OCI-LY7 (cell line): ENCODE data around the gene ACSL4. TPM values are rescaled to one million over a fixed set of nuclear protein-coding genes. Genes with fewer than 3 reads are reported as not detected.

Experiments
- BruUV-seq: library from RNA; stranded (reverse); fragments of 400-500 nt; replicated peaks from 2 replicates; lab custom pipeline; 2021; lab: Mats Ljungman, UMichigan
- CTCF ChIA-PET: fragments of 300-600 bp; sonication (Branson Sonifier 250); formaldehyde crosslinking; loops from one replicate; lab custom pipeline; 2022; ENCODE audit warnings: antibody characterized with exemption; ENCODE audit not compliant: unreplicated experiment; lab: Charles Lee
- POLR2A ChIA-PET: fragments of 300-600 bp; sonication (Branson Sonifier 250); formaldehyde crosslinking; loops from one replicate; lab custom pipeline; 2022; ENCODE audit warnings: antibody characterized with exemption; lab: Charles Lee
- DNase-seq: peaks from one replicate; pipeline ENCODE4 v3.0.0-alpha.2; 2015; ENCODE audit warnings: low spot score
- H2AFZ ChIP-seq: fragments of 200-600 bp; sonication (generic), shearing (Covaris generic); 2 replicates; pipeline ENCODE4 v1.6.1; 2014; ENCODE audit warnings: mild to moderate bottlenecking, antibody characterized with exemption, low read length, moderate library complexity
- H3K27ac ChIP-seq: fragments of 200-600 bp; sonication (generic); 2 replicates; pipeline ENCODE4 v1.5.1; 2014; ENCODE audit warnings: mixed run types, low read depth, mild to moderate bottlenecking, moderate library complexity, low read length, inconsistent platforms; ENCODE audit not compliant: poor library complexity, severe bottlenecking
- H3K36me3 ChIP-seq: fragments of 200-600 bp; sonication (generic); 2 replicates; pipeline ENCODE4 v1.6.1; 2014; ENCODE audit warnings: mild to moderate bottlenecking, antibody characterized with exemption, low read length, moderate library complexity, mixed read lengths; ENCODE audit not compliant: insufficient read depth
- H3K4me1 ChIP-seq: fragments of 200-600 bp; sonication (generic); 2 replicates; pipeline ENCODE4 v1.5.1; 2014; ENCODE audit warnings: mild to moderate bottlenecking, low read length; ENCODE audit not compliant: insufficient read depth, poor library complexity, severe bottlenecking
- H3K4me2 ChIP-seq: fragments of 200-600 bp; sonication (generic); 2 replicates; pipeline ENCODE4 v1.6.1; 2014; ENCODE audit warnings: mild to moderate bottlenecking, low read length
- H3K4me3 ChIP-seq: fragments of 200-600 bp; sonication (generic); 2 replicates; pipeline ENCODE4 v1.5.1; 2014; ENCODE audit warnings: mild to moderate bottlenecking, low read depth, low read length; ENCODE audit not compliant: poor library complexity, severe bottlenecking
- H3K79me2 ChIP-seq: fragments of 200-600 bp; sonication (generic); 2 replicates; pipeline ENCODE4 v1.6.1; 2016; ENCODE audit warnings: low read depth, mild to moderate bottlenecking, low read length, moderate library complexity, mixed read lengths; ENCODE audit not compliant: insufficient read depth
- H3K9me2 ChIP-seq: fragments of 200-600 bp; sonication (generic); 2 replicates; pipeline ENCODE4 v1.6.1; 2016; ENCODE audit warnings: mild to moderate bottlenecking, low read length, mixed read lengths; ENCODE audit not compliant: insufficient read depth
- H3K9me3 ChIP-seq: fragments of 200-600 bp; sonication (generic); 2 replicates; pipeline ENCODE4 v1.6.1; 2014; ENCODE audit warnings: mild to moderate bottlenecking, mixed run types, low read length, mixed read lengths
- H4K20me1 ChIP-seq: fragments of 200-600 bp; sonication (generic); 2 replicates; pipeline ENCODE4 v1.6.1; 2014; ENCODE audit warnings: mild to moderate bottlenecking, antibody characterized with exemption, low read length, moderate library complexity, mixed read lengths; ENCODE audit not compliant: insufficient read depth
- EZH2phosphoT487 ChIP-seq: fragments of 200-600 bp; sonication (generic); IDR thresholded peaks from 2 replicates; pipeline ENCODE4 v1.6.1; 2018; ENCODE audit warnings: low read depth, borderline replicate concordance, mild to moderate bottlenecking, mixed run types, antibody characterized with exemption, low read length, moderate library complexity, mixed read lengths
- intact Hi-C: fragments of 100-400 bp; cut with micrococcal nuclease; formaldehyde crosslinking; loops from one replicate; pipeline ENCODE4 v1.10.0; 2022; ENCODE audit not compliant: unreplicated experiment
- total RNA-seq, 2 experiments: library from RNA; depleted of rRNA in 1 of 2; stranded (reverse); fragments of >200 nt in 1 of 2; shearing (Covaris generic) in 1 of 2; gene quantifications; 2 replicates each; pipeline ENCODE4 v1.2.3, GENCODE V29; 2014 to 2022
- TF ChIP-seq, protein P1 (sequence below): fragments of 200-600 bp; sonication (generic); conservative IDR thresholded peaks from 2 replicates; pipeline ENCODE4 v1.5.1; 2014; ENCODE audit warnings: mild to moderate bottlenecking, antibody characterized with exemption, low read length, moderate library complexity, mixed read lengths

The ACSL4 gene
- total RNA-seq, 2 experiments from 2014 or later, result 18.4 to 35.4 TPM

GRCh38 chrX:109619771-109620170, 113.3 kb downstream of the ACSL4 start:
- CTCF ChIA-PET, result no interaction called here
- BruUV-seq, result no TSS peak
- H3K4me1 ChIP-seq, result no peaks in the 10 kb centered on the region
- intact Hi-C loops, result no loop called here
- POLR2A ChIA-PET, result no interaction called here
- H4K20me1 ChIP-seq, result no peaks in the 10 kb centered on the region
- H3K36me3 ChIP-seq, result no peaks in the 10 kb centered on the region
- no peak overlapping the region for H3K4me2 ChIP-seq
- TF ChIP-seq EZH2phosphoT487, result no peak
- TF ChIP-seq, protein P1, sequence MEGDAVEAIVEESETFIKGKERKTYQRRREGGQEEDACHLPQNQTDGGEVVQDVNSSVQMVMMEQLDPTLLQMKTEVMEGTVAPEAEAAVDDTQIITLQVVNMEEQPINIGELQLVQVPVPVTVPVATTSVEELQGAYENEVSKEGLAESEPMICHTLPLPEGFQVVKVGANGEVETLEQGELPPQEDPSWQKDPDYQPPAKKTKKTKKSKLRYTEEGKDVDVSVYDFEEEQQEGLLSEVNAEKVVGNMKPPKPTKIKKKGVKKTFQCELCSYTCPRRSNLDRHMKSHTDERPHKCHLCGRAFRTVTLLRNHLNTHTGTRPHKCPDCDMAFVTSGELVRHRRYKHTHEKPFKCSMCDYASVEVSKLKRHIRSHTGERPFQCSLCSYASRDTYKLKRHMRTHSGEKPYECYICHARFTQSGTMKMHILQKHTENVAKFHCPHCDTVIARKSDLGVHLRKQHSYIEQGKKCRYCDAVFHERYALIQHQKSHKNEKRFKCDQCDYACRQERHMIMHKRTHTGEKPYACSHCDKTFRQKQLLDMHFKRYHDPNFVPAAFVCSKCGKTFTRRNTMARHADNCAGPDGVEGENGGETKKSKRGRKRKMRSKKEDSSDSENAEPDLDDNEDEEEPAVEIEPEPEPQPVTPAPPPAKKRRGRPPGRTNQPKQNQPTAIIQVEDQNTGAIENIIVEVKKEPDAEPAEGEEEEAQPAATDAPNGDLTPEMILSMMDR, result no peak
- H2AFZ ChIP-seq, result no peak overlapping the region
- no peaks in the 10 kb centered on the region for H3K79me2 ChIP-seq
- DNase-seq, result no peak
- no peak overlapping the region for H3K4me3 ChIP-seq
- no peaks in the 10 kb centered on the region for H3K9me2 ChIP-seq
- H3K27ac ChIP-seq, result no peak overlapping the region
- H3K9me3 ChIP-seq, result no peaks in the 10 kb centered on the region

DNA sequence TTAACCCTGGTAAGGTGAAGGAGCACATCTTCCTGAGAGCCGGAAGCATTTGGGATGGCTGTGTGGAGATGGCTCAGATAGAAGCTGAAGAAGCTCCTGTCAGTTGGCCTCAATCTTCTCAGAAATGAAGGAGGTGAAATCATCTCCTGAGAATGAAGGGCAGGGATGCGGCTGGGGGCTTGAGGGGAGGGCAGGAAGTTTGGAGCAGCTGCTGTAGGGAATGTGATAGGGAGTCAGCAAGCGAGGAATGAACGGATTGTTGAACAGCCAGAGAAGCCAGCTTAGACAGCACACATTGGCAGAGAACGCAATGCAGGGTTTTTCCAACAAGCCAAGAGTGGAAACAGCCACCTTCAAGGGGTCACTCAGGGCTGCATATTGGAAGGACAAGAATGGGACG, 118.1 kb downstream of the ACSL4 start:
- BruUV-seq, result no TSS peak
- DNase-seq, result no peak
- H3K9me3 ChIP-seq, result no peaks in the 10 kb centered on the region
- H3K9me2 ChIP-seq, result no peaks in the 10 kb centered on the region
- intact Hi-C loops, result no loop called here
- no peaks in the 10 kb centered on the region for H3K4me1 ChIP-seq
- no peaks in the 10 kb centered on the region for H3K36me3 ChIP-seq
- no peak overlapping the region for H3K4me2 ChIP-seq
- ChIA-PET CTCF (no interaction called here), POLR2A (no interaction called here)
- no peak overlapping the region for H2AFZ ChIP-seq
- H3K27ac ChIP-seq, result no peak overlapping the region
- H3K79me2 ChIP-seq, result no peaks in the 10 kb centered on the region
- TF ChIP-seq, protein P1, result no peak
- no peak for TF ChIP-seq EZH2phosphoT487
- H3K4me3 ChIP-seq, result no peak overlapping the region
- no peaks in the 10 kb centered on the region for H4K20me1 ChIP-seq

- BruUV-seq, result no TSS peak
- CTCF ChIA-PET, result no interaction called here
- no peak overlapping the region for H3K4me2 ChIP-seq
- no peaks in the 10 kb centered on the region for H3K9me2 ChIP-seq
- H3K4me1 ChIP-seq, result no peaks in the 10 kb centered on the region
- no peak overlapping the region for H3K27ac ChIP-seq
- no peak overlapping the region for H3K4me3 ChIP-seq
- H3K79me2 ChIP-seq, result no peaks in the 10 kb centered on the region
- intact Hi-C loops, result no loop called here
- TF ChIP-seq, protein P1, result no peak
- TF ChIP-seq EZH2phosphoT487, result no peak
- no peak overlapping the region for H2AFZ ChIP-seq
- H3K36me3 ChIP-seq, result no peaks in the 10 kb centered on the region
- H3K9me3 ChIP-seq, result no peaks in the 10 kb centered on the region
- POLR2A ChIA-PET, result no interaction called here
- no peak for DNase-seq
- H4K20me1 ChIP-seq, result no peaks in the 10 kb centered on the region
These were observed 131.6 kb downstream of the ACSL4 start for GRCh38 chrX:109601486-109601885.
